Retinal pigment epithelial cell (primary cell): ENCODE results near the gene IRX2.

Experiments
- DNase-seq: peaks from one replicate; pipeline ENCODE4 v3.0.0-alpha.2; 2010; ENCODE audit warnings: low read depth
- H3K4me3 ChIP-seq: 2 replicates; pipeline ENCODE4 v1.5.1; 2011; ENCODE audit warnings: mild to moderate bottlenecking, low read length, control low read depth, moderate library complexity
- TF ChIP-seq, protein P1 (sequence below): conservative IDR thresholded peaks from 2 replicates; pipeline ENCODE4 v1.5.1; 2011; ENCODE audit warnings: low read depth, low read length, control low read depth, inconsistent platforms

The IRX2 gene

DNA sequence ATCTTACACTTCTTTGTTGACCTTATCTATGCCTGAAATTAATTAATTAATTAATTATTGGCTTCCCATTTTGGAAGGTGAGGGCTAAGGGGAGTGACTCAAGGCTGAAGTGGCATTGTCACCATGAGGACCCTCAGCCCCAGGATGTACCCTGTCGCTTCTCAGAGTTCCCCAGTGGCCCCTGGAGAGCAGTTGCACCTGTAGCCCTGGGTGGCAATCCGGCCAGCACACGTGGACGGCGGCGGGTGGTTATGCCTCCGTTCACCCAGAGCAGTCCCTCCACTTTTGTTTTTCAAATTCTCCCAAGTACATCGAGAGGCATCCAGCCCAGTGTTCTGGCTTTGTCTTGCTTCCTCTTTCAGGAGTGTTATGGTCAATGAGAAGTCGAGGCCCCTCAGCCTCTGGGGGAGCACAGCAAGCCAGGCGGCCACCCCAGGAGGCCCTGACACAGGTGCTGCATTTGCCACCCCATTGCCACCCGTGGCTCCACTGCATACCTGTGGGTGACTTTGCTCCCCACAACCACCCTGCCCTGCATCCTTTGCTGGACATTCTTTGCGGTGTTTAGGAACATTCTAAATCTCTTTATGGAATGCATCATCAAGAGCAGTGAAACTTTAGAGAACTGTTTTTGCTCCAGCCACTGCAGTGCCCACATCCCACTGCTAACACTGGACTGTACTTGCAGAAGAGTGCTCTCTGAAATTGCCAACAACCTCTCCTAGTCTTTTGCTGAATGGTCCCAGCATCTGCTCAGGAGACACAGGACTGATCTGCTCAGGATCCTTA is 11.5 kb upstream of the IRX2 start:
- no peak for DNase-seq
- no peak overlapping the region for H3K4me3 ChIP-seq
- TF ChIP-seq, protein P1, sequence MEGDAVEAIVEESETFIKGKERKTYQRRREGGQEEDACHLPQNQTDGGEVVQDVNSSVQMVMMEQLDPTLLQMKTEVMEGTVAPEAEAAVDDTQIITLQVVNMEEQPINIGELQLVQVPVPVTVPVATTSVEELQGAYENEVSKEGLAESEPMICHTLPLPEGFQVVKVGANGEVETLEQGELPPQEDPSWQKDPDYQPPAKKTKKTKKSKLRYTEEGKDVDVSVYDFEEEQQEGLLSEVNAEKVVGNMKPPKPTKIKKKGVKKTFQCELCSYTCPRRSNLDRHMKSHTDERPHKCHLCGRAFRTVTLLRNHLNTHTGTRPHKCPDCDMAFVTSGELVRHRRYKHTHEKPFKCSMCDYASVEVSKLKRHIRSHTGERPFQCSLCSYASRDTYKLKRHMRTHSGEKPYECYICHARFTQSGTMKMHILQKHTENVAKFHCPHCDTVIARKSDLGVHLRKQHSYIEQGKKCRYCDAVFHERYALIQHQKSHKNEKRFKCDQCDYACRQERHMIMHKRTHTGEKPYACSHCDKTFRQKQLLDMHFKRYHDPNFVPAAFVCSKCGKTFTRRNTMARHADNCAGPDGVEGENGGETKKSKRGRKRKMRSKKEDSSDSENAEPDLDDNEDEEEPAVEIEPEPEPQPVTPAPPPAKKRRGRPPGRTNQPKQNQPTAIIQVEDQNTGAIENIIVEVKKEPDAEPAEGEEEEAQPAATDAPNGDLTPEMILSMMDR = no peak

DNA sequence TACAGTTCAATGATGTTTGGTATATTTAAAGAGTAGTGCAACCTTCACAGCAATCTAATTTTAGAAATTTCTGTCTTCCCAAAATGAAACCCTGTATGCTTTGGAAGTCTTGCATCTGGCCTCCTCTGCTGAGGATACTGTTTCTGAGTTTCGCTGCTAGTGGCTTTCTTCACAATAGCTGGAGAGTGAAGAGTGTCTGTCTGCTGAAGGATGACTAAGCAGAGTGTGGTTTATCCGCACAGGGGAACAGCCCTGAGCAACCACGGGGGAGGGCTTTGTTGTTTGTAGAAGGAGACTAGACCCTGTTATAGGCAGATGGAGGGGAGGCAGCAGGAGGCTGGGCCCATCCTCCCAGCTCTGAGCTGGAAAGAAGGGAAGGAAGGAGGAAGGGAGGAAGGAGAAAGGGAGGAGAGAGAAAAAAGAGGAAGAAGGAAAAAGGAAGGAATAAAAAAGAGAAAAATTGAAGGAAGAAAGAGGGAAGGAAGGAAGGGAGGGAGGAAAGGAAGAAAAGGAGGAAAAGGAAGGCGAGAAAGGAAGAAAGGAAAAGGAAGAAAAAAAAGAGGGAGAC is 10.5 kb upstream of the IRX2 start:
- no peak overlapping the region for H3K4me3 ChIP-seq
- DNase-seq = no peak
- TF ChIP-seq, protein P1 = no peak

DNA sequence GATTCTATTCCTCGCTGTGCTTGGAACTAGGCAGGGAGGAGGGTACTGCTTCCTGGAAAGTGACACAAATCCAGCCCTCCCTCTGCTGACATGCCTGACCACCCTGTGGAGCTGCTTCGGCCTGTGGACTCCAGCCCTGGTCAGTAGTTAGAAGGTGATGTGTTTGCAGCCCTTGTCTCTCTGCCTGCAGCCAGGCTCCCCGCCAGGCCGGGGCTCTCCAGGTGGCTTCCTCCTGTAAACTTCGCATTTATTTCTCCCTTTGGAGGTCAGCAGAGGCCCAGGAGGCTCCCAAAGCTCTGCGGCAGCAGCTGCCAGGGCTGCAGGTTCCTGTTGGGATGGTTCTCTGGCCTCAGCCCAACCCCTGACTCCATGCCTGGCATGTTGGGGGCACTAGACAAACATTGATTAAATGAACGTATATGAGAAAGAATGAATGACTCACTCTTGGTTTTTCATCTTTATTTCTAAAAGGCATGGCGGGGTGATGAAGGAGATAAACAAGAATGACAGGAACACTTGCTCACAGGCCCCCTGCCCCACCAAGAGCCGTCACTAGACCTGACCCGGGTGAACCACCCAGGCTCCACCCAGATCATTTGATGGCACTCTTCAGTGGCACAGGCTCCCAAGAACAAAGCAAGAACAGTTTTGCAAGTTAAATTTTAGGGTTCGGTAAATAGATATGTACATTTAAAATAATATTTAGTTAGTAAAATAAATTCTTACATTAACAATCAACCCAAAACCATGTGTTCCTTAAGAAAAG is 8.4 kb upstream of the IRX2 start:
- TF ChIP-seq, protein P1 = no peak
- DNase-seq = no peak
- no peak overlapping the region for H3K4me3 ChIP-seq

DNA sequence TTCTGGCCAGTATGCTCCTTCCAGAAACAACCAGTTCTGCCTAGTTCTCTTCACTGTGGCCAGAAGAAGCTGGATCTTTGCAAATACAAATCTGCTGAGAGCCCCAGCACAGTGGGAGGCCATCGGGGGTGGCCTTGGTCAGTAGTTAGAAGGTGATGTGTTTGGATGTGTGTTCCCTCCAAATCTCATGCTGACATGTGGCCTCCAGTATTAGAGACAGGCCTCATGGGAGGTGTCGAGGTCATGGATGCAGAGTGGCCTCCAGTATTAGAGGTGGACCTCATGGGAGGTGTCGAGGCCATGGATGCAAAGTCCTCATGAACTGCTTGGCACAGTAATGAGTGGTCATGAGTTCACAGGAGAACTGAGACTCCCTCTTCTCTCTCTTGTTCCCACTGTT is 7.6 kb upstream of the IRX2 start:
- DNase-seq = no peak
- TF ChIP-seq, protein P1 = no peak
- no peak overlapping the region for H3K4me3 ChIP-seq

DNA sequence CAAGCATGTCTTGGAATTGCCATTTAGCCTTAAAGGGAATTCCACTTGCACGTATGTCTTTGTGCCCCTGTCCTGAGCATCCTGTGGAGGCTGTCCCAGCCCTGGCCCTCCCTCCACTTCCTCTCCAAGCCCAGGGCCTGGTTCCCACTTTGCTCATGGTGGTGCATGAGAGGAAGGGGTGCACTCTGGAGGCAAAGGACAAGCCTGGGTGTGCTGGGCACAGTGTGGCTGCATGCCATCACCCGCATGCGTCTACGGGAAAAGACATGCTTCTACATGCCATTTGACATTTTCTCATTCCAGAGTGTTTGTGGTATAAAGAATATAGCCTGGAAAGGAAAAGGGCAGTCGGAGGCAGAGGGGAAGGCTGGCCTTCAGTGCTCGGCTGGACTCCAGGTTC is 7.2 kb upstream of the IRX2 start:
- no peak overlapping the region for H3K4me3 ChIP-seq
- DNase-seq = no peak
- TF ChIP-seq, protein P1 = no peak

DNA sequence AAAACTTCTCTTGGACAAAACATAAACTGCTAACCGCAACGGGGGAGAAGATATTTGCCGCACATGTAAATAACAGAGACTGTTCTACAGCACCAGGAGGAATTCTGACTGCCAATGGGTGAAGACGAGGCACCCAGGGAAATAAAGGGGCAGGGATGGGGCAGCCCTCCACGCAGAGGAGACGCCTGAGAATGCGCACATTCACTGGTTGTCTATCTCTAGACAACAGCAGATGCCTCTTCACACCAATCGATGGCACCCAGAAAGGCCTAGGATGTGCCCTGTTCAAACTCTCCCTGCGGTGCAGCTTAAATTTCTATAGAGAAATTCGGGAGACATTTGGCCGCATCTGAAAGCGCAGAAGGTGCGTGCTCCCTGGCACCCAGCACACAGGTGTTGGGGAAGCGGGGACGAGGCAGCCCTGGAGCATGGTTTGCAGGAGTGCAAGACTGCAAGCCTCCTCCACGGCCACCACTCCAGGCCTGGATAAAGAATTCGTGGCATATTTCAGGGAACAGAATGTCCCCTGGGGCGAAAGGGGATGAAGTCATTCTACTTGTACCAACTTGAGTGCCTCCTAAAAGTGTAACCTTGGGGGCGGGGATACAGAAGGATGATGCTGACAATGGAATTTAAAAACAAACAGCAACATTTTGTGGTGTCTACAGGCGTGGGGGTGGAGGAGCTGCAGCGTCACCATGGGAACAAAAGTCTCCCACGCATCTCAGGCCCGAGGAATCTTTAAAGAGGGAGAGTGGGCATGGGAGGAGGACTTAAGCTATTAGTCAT is 6.3 kb upstream of the IRX2 start:
- DNase-seq = no peak
- TF ChIP-seq, protein P1 = no peak
- H3K4me3 ChIP-seq = no peak overlapping the region
